Keratinocyte (primary cell): Measurements from ENCODE around the gene MN1. TPM values are rescaled to one million over a fixed set of nuclear protein-coding genes. Genes with fewer than 3 reads are reported as not detected.

Experiments
- DNase-seq: peaks from one replicate; pipeline ENCODE4 v3.0.0-alpha.2; 2011; ENCODE audit warnings: low read depth, missing footprints, low spot score
- FAIRE-seq: peaks from 2 replicates; lab custom pipeline; 2011; peaks lifted over from hg19 to GRCh38; lab: Jason Lieb, UNC
- H2AFZ ChIP-seq: 2 replicates; pipeline ENCODE4 v1.6.0; 2012; ENCODE audit warnings: low read length, control low read depth, inconsistent platforms; ENCODE audit not compliant: control insufficient read depth
- H3K27ac ChIP-seq: 2 replicates; pipeline ENCODE4 v1.5.1; 2011; ENCODE audit warnings: low read length; ENCODE audit not compliant: control insufficient read depth, insufficient read depth
- H3K27me3 ChIP-seq: 3 replicates; pipeline ENCODE4 v1.6.0; 2011; ENCODE audit warnings: low read length; ENCODE audit not compliant: control insufficient read depth, insufficient read depth; ENCODE audit errors: extremely low read depth
- H3K36me3 ChIP-seq, 2 experiments: 2 replicates in 1 of 2; 3 replicates in 1 of 2; pipeline ENCODE4 v1.5.1; 2011; ENCODE audit warnings: low read length in 2 of 2, mild to moderate bottlenecking in 1 of 2; ENCODE audit not compliant: control insufficient read depth in 2 of 2, insufficient read depth in 2 of 2; ENCODE audit errors: extremely low read depth in 1 of 2
- H3K4me1 ChIP-seq: 3 replicates; pipeline ENCODE4 v1.5.1; 2011; ENCODE audit warnings: low read length; ENCODE audit not compliant: control insufficient read depth, insufficient read depth; ENCODE audit errors: extremely low read depth
- H3K4me2 ChIP-seq: 3 replicates; pipeline ENCODE4 v1.6.0; 2011; ENCODE audit warnings: low read depth, low read length; ENCODE audit not compliant: control insufficient read depth, insufficient read depth; ENCODE audit errors: extremely low read depth
- H3K4me3 ChIP-seq, 3 experiments: fragments of 200-600 bp in 1 of 3; sonication (generic) in 1 of 3; 2 replicates in 2 of 3; 3 replicates in 1 of 3; pipeline ENCODE4 v1.5.1; 2011 to 2016; ENCODE audit warnings: low read length in 3 of 3, mild to moderate bottlenecking in 3 of 3, control low read depth in 2 of 3, inconsistent platforms in 1 of 3, low read depth in 1 of 3, mixed read lengths in 1 of 3, mixed run types in 1 of 3, moderate library complexity in 1 of 3; ENCODE audit not compliant: control insufficient read depth in 2 of 3, insufficient read depth in 2 of 3; ENCODE audit errors: extremely low read depth in 1 of 3
- H3K79me2 ChIP-seq: 2 replicates; pipeline ENCODE4 v1.6.0; 2012; ENCODE audit warnings: low read length; ENCODE audit not compliant: control insufficient read depth, insufficient read depth
- H3K9ac ChIP-seq: 3 replicates; pipeline ENCODE4 v1.6.0; 2011; ENCODE audit warnings: low read length; ENCODE audit not compliant: control insufficient read depth, insufficient read depth; ENCODE audit errors: extremely low read depth
- H3K9me1 ChIP-seq: 3 replicates; pipeline ENCODE4 v1.6.0; 2011; ENCODE audit warnings: low read length; ENCODE audit not compliant: control insufficient read depth, insufficient read depth; ENCODE audit errors: extremely low read depth
- H3K9me3 ChIP-seq: 2 replicates; pipeline ENCODE4 v1.5.1; 2012; ENCODE audit warnings: low read depth, low read length; ENCODE audit not compliant: control insufficient read depth
- H4K20me1 ChIP-seq: 3 replicates; pipeline ENCODE4 v1.6.0; 2011; ENCODE audit warnings: low read length; ENCODE audit not compliant: control insufficient read depth, insufficient read depth; ENCODE audit errors: extremely low read depth
- EZH2 ChIP-seq: IDR thresholded peaks from one replicate; pipeline ENCODE4 v1.6.1; 2012; ENCODE audit warnings: inconsistent platforms, mild to moderate bottlenecking, low read length, moderate library complexity
- dilution Hi-C: fragments of 300-500 bp; cut with MboI; formaldehyde crosslinking; loops from one replicate; pipeline ENCODE4 v1.7.0; 2020; ENCODE audit warnings: low sequenced_read_pairs; ENCODE audit not compliant: extremely low pct_ligation_motif_present
- polyA plus RNA-seq, 5 experiments: library from polyadenylated mRNA; depleted of rRNA in 3 of 5; stranded (reverse) in 3 of 5; stranded (forward) in 1 of 5; unstranded in 1 of 5; fragments of >200 nt; gene quantifications; 1 replicate in 1 of 5; 2 replicates in 3 of 5; 3 replicates in 1 of 5; pipeline versions ENCODE4 v1.2.1 to v1.2.3, GENCODE V29; 2011 to 2012; ENCODE audit warnings: missing spikeins in 2 of 5, low read depth in 1 of 5, low replicate concordance in 1 of 5
- TF ChIP-seq, protein P1 (sequence below), 3 experiments: IDR thresholded peaks in 1 of 3; conservative IDR thresholded peaks in 1 of 3; optimal IDR thresholded peaks in 1 of 3; 2 replicates in 2 of 3; 3 replicates in 1 of 3; pipeline versions ENCODE3 to v1.5.1; 2011; ENCODE audit warnings: low read length in 3 of 3, mild to moderate bottlenecking in 3 of 3, moderate library complexity in 2 of 3, control low read depth in 1 of 3, inconsistent platforms in 1 of 3; ENCODE audit not compliant: insufficient read depth in 2 of 3; ENCODE audit errors: extremely low read depth in 1 of 3

Gene MN1
- polyA plus RNA-seq, 1 donor (not counting 4 experiments of a cell fraction or from before 2014, with no cell fraction given): 2.2 TPM

DNA sequence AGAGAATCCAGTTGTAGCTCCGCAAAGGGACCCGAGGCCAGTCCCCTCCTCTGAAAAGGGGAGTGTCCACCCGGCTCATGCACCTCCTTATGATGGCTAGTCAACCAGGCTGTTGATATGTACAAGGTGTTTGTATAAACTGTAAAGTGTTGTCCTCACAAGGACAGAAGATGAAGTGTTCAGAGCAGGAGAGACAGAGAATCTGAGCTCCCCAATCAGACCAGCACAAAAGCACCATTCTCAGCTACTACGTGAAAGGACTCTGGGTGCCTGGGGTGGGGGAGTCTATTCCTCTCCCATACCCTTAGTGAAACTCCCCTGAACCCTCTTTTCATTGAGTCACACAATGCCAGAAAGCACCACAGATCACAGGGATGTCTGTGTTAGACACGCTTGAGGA, 49.4 kb downstream of the MN1 start:
- no peak overlapping the region for H3K4me3 ChIP-seq
- TF ChIP-seq, protein P1, sequence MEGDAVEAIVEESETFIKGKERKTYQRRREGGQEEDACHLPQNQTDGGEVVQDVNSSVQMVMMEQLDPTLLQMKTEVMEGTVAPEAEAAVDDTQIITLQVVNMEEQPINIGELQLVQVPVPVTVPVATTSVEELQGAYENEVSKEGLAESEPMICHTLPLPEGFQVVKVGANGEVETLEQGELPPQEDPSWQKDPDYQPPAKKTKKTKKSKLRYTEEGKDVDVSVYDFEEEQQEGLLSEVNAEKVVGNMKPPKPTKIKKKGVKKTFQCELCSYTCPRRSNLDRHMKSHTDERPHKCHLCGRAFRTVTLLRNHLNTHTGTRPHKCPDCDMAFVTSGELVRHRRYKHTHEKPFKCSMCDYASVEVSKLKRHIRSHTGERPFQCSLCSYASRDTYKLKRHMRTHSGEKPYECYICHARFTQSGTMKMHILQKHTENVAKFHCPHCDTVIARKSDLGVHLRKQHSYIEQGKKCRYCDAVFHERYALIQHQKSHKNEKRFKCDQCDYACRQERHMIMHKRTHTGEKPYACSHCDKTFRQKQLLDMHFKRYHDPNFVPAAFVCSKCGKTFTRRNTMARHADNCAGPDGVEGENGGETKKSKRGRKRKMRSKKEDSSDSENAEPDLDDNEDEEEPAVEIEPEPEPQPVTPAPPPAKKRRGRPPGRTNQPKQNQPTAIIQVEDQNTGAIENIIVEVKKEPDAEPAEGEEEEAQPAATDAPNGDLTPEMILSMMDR (optimal IDR thresholded peaks at IDR 0.05 in 1 of 3, IDR thresholded peaks at IDR 0.05 in 1 of 3, conservative IDR thresholded peaks at IDR 0.05 in 1 of 3; ENCODE audit: extremely low read depth in 1 of 3, insufficient read depth in 2 of 3, low read length in 3 of 3): no peak
- TF ChIP-seq EZH2: no peak
- no peaks in the 10 kb centered on the region for H3K9me1 ChIP-seq
- no peaks in the 10 kb centered on the region for H3K27me3 ChIP-seq
- no peak overlapping the region for H3K4me2 ChIP-seq
- H3K4me1 ChIP-seq: peaks cover 53% of the 10 kb centered on the region
- H3K36me3 ChIP-seq: peaks cover 0 to 10% of the 10 kb centered on the region in 2 experiments
- H2AFZ ChIP-seq: no peak overlapping the region
- peak overlapping the region; percentile 5 for H3K27ac ChIP-seq
- DNase-seq: no peak
- no peak for FAIRE-seq
- H3K9me3 ChIP-seq: no peaks in the 10 kb centered on the region
- dilution Hi-C loops: no loop called here
- H3K9ac ChIP-seq: no peak overlapping the region
- no peaks in the 10 kb centered on the region for H4K20me1 ChIP-seq
- H3K79me2 ChIP-seq: no peaks in the 10 kb centered on the region

DNA sequence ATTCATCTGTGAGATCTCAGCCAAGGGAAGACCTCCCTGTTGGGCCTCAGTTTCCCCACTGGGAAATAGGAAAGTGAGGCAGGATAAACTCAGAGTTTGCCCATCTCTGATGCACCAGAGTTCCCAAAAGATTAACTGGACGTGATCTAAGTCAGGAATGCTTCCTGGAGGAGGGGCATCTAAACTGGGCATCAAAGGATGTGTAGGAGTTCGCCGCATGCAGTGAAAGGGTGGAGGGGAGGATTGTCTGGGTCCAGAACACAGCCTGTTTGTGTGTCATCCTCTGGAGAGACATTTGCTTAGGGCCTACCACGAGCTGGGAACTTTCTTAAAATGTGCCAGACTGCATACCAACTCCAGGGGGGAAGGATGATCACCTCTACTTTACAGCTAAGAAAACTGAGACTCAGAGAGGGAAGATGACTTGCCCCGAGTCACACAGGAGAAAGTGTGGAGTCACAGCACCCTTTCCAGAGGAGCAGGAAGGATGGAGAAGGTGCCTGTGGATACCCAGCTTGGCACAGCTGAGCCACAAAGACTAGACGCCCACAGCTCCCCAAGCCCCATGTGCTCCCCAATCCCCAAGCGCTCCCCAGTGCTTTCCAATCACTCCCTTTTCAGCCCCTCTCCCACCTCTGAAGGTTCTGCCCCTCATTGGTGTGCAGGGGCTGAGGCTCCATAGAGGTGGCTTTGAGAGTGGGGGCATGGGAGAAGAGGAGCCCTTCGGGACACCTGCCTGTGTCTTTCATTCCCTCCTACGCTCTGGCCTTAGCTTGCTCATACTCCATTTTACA, 50.1 kb downstream of the MN1 start:
- no peaks in the 10 kb centered on the region for H4K20me1 ChIP-seq
- H3K79me2 ChIP-seq: no peaks in the 10 kb centered on the region
- dilution Hi-C loops: no loop called here
- TF ChIP-seq EZH2: no peak
- TF ChIP-seq, protein P1 (optimal IDR thresholded peaks at IDR 0.05 in 1 of 3, IDR thresholded peaks at IDR 0.05 in 1 of 3, conservative IDR thresholded peaks at IDR 0.05 in 1 of 3; ENCODE audit: extremely low read depth in 1 of 3, insufficient read depth in 2 of 3, low read length in 3 of 3): no peak
- no peaks in the 10 kb centered on the region for H3K27me3 ChIP-seq
- H3K9ac ChIP-seq: no peak overlapping the region
- H3K9me1 ChIP-seq: no peaks in the 10 kb centered on the region
- H3K4me1 ChIP-seq: peaks cover 53% of the 10 kb centered on the region
- no peak for DNase-seq
- no peak overlapping the region for H3K4me2 ChIP-seq
- no peak overlapping the region for H2AFZ ChIP-seq
- H3K4me3 ChIP-seq: no peak overlapping the region
- FAIRE-seq: no peak
- no peaks in the 10 kb centered on the region for H3K9me3 ChIP-seq
- H3K27ac ChIP-seq: no peak overlapping the region
- H3K36me3 ChIP-seq: peaks cover 0 to 10% of the 10 kb centered on the region in 2 experiments
